K562 (cell line): ENCODE results near the gene TMEM184A.

Experiments
- EZH2 ChIP-seq: IDR thresholded peaks from 2 replicates; pipeline ENCODE4 v1.6.1; 2012; ENCODE audit warnings: low read depth, mild to moderate bottlenecking, inconsistent platforms, low read length, borderline replicate concordance
- FOS ChIP-seq: IDR thresholded peaks from 3 replicates; pipeline ENCODE4 v1.6.1; 2011; ENCODE audit not compliant: insufficient read length; ENCODE audit errors: extremely low read depth
- NR2C2 ChIP-seq, 2 experiments: fragments of 200-800 bp in 1 of 2; sonication (Bioruptor generic) in 1 of 2; sonication (generic) in 1 of 2; formaldehyde crosslinking in 1 of 2; IDR thresholded peaks; 2 replicates each; pipeline versions ENCODE4 v1.6.1 to v1.8.0; 2016 to 2022; ENCODE audit warnings: mild to moderate bottlenecking in 1 of 2, missing compliant biosample characterization in 1 of 2, missing genetic modification characterization in 1 of 2, missing genetic modification reagents in 1 of 2
- NUFIP1 ChIP-seq: fragments of 450-650 bp; IDR thresholded peaks from 2 replicates; pipeline ENCODE4 v1.6.1; 2018; ENCODE audit not compliant: partially characterized antibody
- POLR2AphosphoS2 ChIP-seq: IDR thresholded peaks from 2 replicates; pipeline ENCODE4 v1.6.1; 2012; ENCODE audit warnings: low read length, improper control_type of control experiment
- POLR2AphosphoS5 ChIP-seq: IDR thresholded peaks from 2 replicates; pipeline ENCODE4 v1.6.1; 2011; ENCODE audit warnings: mild to moderate bottlenecking, low read depth, low read length, moderate library complexity; ENCODE audit not compliant: control insufficient read depth, insufficient read depth
- SPI1 ChIP-seq: IDR thresholded peaks from 2 replicates; pipeline ENCODE4 v1.6.1; 2011; ENCODE audit warnings: low read depth, low read length, control low read depth, borderline replicate concordance
- SRSF3 ChIP-seq: fragments of 200-400 bp; formaldehyde crosslinking; IDR thresholded peaks from 2 replicates; pipeline ENCODE4 v1.6.1; 2016; ENCODE audit warnings: mild to moderate bottlenecking, low read length, moderate library complexity; ENCODE audit not compliant: insufficient read depth
- TBP ChIP-seq: optimal IDR thresholded peaks from 2 replicates; pipeline ENCODE3; 2011; ENCODE audit warnings: low read depth, low read length, improper control_type of control experiment
- TGIF2 ChIP-seq: sonication (generic); formaldehyde crosslinking; IDR thresholded peaks from 2 replicates; pipeline ENCODE4 v1.8.1; 2022; ENCODE audit warnings: mild to moderate bottlenecking, missing genetic modification reagents, moderate library complexity
- ZNF121 ChIP-seq: sonication (generic); formaldehyde crosslinking; conservative IDR thresholded peaks from 2 replicates; pipeline ENCODE4 v1.8.0; 2022; ENCODE audit warnings: missing genetic modification reagents
- ZSCAN29 ChIP-seq: fragments of 450-650 bp; IDR thresholded peaks from 2 replicates; pipeline ENCODE4 v1.6.1; 2017
- TF ChIP-seq, protein P1 (sequence below): sonication (generic); formaldehyde crosslinking; IDR thresholded peaks from 2 replicates; pipeline ENCODE4 v1.8.1; 2023; ENCODE audit warnings: missing genetic modification reagents, mild to moderate bottlenecking, borderline replicate concordance
- TF ChIP-seq, protein P2 (sequence below), 3 experiments: IDR thresholded peaks in 2 of 3; conservative IDR thresholded peaks in 1 of 3; 2 replicates each; pipeline ENCODE4 v1.5.1; 2011 to 2012; ENCODE audit warnings: low read length in 3 of 3, mild to moderate bottlenecking in 3 of 3, control low read depth in 2 of 3, improper control_type of control experiment in 1 of 3, inconsistent platforms in 1 of 3, low read depth in 1 of 3, mixed read lengths in 1 of 3, moderate library complexity in 1 of 3; ENCODE audit not compliant: insufficient read depth in 2 of 3

DNA sequence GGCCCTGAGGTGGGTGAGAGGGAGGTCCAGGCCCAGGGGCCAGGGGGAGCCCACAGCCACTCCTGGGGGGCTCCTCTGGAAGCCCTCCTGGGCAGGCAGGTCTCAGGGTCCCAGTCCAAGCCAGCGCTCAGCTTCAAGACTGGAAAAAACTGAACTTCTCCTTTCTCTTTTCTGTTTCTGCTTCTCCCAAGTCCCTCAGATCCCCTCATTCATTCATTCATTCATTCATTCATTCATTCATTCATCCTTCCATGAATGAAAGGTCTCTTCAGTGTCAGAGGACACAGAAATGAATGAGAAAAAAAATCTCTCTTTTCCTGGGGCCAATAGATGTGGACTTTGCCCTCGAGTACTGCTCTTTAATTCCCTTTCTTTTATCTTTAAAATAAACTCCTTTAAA, 48.4 kb upstream of the TMEM184A start:
- no peak for TF ChIP-seq NR2C2 (CRISPR knock-in tag; IDR thresholded peaks at IDR 0.05)
- no peak for TF ChIP-seq NR2C2 (tag; IDR thresholded peaks at IDR 0.05)
- no peak for TF ChIP-seq SRSF3
- TF ChIP-seq TGIF2 = no peak
- no peak for TF ChIP-seq FOS
- TF ChIP-seq, protein P1, sequence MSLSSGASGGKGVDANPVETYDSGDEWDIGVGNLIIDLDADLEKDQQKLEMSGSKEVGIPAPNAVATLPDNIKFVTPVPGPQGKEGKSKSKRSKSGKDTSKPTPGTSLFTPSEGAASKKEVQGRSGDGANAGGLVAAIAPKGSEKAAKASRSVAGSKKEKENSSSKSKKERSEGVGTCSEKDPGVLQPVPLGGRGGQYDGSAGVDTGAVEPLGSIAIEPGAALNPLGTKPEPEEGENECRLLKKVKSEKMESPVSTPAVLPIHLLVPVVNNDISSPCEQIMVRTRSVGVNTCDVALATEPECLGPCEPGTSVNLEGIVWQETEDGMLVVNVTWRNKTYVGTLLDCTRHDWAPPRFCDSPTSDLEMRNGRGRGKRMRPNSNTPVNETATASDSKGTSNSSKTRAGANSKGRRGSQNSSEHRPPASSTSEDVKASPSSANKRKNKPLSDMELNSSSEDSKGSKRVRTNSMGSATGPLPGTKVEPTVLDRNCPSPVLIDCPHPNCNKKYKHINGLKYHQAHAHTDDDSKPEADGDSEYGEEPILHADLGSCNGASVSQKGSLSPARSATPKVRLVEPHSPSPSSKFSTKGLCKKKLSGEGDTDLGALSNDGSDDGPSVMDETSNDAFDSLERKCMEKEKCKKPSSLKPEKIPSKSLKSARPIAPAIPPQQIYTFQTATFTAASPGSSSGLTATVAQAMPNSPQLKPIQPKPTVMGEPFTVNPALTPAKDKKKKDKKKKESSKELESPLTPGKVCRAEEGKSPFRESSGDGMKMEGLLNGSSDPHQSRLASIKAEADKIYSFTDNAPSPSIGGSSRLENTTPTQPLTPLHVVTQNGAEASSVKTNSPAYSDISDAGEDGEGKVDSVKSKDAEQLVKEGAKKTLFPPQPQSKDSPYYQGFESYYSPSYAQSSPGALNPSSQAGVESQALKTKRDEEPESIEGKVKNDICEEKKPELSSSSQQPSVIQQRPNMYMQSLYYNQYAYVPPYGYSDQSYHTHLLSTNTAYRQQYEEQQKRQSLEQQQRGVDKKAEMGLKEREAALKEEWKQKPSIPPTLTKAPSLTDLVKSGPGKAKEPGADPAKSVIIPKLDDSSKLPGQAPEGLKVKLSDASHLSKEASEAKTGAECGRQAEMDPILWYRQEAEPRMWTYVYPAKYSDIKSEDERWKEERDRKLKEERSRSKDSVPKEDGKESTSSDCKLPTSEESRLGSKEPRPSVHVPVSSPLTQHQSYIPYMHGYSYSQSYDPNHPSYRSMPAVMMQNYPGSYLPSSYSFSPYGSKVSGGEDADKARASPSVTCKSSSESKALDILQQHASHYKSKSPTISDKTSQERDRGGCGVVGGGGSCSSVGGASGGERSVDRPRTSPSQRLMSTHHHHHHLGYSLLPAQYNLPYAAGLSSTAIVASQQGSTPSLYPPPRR (CRISPR knock-in tag) = no peak
- no peak for TF ChIP-seq POLR2AphosphoS2
- TF ChIP-seq EZH2 = no peak
- TF ChIP-seq POLR2AphosphoS5 = no peak
- TF ChIP-seq TBP = no peak
- TF ChIP-seq NUFIP1 = no peak
- TF ChIP-seq ZSCAN29 = no peak
- TF ChIP-seq, protein P2, sequence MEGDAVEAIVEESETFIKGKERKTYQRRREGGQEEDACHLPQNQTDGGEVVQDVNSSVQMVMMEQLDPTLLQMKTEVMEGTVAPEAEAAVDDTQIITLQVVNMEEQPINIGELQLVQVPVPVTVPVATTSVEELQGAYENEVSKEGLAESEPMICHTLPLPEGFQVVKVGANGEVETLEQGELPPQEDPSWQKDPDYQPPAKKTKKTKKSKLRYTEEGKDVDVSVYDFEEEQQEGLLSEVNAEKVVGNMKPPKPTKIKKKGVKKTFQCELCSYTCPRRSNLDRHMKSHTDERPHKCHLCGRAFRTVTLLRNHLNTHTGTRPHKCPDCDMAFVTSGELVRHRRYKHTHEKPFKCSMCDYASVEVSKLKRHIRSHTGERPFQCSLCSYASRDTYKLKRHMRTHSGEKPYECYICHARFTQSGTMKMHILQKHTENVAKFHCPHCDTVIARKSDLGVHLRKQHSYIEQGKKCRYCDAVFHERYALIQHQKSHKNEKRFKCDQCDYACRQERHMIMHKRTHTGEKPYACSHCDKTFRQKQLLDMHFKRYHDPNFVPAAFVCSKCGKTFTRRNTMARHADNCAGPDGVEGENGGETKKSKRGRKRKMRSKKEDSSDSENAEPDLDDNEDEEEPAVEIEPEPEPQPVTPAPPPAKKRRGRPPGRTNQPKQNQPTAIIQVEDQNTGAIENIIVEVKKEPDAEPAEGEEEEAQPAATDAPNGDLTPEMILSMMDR (IDR thresholded peaks at IDR 0.05 in 2 of 3, conservative IDR thresholded peaks at IDR 0.05 in 1 of 3; ENCODE audit: insufficient read depth in 2 of 3, low read depth in 1 of 3, low read length in 3 of 3) = no peak
- no peak for TF ChIP-seq ZNF121
- no peak for TF ChIP-seq SPI1
